NCI-H128 (cell line): ENCODE measurements around the gene MAB21L4.

ENCODE experiments used
- DNase-seq: peaks from one replicate; lab custom pipeline; 2025; ENCODE audit not compliant: unreplicated experiment; lab: John Stamatoyannopoulos, UW

The MAB21L4 gene

DNA sequence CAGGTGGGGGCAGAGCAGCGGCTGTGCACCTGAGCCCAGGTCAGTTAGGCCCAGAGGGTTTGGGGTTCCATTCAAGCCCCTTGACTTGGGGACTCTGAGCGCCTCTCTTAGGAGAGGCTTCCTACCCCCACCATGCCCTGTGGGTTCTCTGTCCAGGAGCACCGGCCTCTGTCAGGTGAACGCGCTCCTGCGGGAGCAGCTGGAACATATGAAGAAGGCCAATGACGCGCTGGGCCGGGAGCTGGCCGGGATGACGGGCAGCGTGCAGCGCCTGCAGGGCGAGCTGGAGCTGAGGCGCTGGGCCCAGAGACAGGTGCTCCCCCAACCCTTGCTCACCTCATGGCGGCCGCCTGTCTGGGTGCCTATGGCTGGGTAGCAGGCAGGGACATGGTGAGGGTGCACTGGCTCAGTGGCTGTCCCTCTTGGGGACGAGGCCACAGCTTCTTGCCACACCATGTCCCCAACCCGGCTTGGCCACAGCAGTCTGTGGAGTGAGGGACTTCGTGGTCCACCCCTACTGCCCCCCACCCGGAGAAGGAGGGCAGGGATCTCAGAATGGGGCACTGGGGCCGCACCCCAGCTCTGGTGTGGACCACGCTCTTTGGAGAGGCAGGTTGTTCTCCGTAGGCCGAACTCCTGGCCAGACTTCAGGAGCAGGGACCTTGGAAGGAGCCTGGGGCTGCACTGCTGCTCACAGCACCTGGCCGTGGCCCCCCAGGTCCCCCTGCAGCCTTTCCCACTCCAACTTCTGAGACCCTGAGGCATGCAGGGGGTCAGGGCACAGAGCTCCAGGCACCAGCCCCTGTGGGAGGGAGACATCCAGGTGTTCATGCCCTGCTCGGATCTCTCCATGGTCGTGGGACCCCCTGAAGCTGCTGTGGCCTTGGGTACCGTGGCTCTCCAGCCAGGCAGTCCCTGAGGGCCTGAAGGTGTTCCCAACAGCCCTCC is 29.9 kb upstream of the MAB21L4 start:
- no peak for DNase-seq

- no peak for DNase-seq
Measured at GRCh38 chr2:240925191-240925567, 29.2 kb upstream of the MAB21L4 start.

GRCh38 chr2:240922982-240923537 is 27.1 kb upstream of the MAB21L4 start:
- no peak for DNase-seq

- no peak for DNase-seq
Measured at GRCh38 chr2:240922245-240922981, 26.5 kb upstream of the MAB21L4 start.

- DNase-seq, result no peak
Measured at GRCh38 chr2:240921995-240922244, 26.0 kb upstream of the MAB21L4 start.

DNA sequence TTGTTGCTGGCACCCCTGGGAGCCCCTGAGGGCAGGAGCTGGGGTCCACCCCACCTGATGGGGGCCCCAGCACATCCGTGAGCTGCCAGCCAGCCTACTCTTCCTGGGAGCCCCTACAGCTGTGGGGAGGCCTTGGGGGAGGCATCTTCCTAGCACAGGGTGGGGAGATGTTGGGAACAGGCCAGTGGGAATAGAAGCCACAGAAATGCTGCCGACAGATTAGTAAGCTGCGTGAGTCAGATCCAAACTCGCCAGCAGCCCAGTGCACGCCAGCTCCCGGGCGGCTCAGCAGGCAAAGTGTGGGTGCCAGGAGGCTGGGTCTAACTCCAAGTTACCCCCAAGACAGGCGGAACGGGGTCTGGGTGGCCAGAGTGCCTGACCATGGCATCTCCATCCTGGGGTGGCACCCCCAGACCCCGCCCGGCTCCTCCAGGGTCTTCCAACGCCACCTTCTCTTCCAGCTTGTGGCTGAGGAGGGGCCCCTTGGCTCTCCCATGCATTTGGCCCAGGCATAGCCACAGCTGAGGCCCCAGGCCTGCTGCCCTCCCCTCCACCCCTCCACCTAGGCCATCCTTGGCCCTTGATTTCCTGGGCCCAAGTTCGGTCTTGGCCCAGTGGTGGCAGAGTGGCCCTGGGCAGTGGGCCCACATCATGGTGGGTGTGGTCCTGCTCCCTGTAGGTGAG is 25.5 kb upstream of the MAB21L4 start:
- no peak for DNase-seq

- DNase-seq, result no peak
Measured at GRCh38 chr2:240920783-240921231, 24.9 kb upstream of the MAB21L4 start.

DNA sequence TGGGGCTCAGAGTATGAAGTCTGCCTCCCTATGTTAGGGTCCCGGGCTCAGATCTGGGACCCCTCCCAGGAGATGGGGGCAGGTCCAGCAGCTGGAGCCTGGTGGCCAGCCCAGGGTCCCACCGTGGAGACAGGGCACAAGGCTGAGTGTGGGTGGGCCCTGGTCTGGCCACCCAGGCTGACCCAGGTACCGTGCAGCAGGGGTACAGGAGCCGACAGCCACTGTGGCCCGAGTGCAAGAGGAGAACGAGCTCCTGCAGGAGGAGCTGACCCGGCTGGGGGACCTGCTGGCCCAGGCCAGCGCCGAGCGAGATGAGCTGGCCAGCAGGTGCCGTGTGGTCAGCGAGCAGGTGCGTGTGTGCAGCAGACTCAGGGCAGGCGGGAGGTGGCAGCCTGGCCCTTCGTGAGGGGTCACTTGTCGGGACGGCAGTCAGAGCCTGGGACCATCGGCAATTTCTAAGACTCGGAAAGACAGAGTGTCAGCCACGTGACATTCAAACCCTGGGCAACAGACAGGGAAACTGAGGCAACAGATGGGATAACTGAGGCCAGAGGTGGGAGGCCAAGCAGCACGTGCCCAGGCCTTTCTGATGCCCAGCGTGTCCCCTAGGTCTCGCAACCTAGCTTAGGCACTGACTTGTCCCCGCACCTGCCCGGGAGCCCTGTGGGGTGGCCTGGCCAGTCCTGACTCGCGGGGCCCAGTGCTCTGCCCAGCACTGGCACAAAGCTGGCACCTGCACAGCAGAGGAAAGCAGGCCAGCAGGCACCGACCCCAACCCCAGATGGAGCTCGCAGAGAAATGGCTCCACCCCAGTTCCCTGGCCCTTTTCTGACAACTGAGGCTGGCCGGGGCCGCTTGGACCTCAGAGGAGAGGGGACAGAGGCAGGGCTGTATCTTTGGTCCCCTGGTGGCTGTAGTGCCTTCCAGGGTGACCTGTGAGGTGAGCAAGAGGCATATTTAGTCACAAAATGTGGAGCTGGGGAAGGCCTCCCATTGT is 24.1 kb upstream of the MAB21L4 start:
- DNase-seq, result no peak

- no peak for DNase-seq
Measured at GRCh38 chr2:240919161-240919781, 23.3 kb upstream of the MAB21L4 start.

GRCh38 chr2:240918258-240919091 is 22.5 kb upstream of the MAB21L4 start:
- no peak for DNase-seq

GRCh38 chr2:240917684-240918257 is 21.8 kb upstream of the MAB21L4 start:
- no peak for DNase-seq

DNA sequence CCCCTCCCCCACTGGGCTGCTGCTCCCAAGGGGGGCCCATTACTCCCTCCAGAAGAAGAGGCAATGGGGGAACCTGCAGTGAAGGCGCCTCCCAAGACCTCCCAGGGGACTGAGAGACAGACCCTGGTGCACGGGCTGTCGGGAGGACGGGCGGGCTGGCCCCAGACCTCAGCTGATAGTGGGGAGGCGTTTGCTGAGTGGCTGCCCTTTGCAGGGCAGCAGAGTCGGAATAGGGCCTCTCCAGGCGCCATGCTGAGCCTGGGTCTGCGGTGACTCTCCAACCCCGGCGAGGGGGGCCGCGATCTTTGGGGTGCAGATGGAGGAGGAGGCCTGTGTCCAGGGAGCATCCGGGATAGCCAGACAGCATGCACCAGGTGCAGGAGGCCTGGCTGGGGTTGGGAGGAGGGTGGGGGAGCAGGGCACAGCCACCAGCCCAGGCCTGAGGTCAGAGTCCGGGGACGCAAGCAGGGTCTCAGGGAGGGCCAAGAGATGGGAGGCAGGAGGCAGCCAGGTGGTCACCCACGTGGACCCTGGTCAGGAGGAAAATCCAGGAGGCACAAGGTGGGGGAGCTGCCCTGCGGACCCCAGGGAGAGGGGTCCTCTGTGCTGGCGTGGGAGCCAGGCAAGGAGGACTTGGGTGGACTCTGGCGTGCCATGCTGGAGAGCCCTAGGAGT is 21.2 kb upstream of the MAB21L4 start:
- no peak for DNase-seq

DNA sequence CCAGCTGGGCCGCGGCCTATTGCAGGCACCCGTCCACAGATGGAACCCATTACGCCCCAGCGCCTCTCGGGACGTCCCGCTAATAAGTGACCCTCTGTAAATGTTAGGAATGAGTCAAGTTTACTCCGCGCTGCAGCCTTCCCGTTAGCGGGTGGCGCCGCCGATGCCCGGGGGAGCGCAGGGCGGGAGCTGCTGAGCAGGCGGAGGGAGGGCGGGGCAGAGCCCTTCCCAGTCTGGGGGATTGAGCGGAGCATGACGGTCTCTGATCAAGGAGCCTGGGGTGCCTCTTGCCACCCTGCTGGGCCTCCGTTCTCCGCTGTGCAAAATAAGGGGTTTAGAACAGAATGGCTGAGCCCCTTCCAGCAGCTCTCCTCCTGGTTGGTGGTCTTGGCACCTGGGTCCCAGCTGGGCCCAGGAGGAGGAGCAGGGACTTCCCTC is 20.6 kb upstream of the MAB21L4 start:
- DNase-seq, result no peak

DNA sequence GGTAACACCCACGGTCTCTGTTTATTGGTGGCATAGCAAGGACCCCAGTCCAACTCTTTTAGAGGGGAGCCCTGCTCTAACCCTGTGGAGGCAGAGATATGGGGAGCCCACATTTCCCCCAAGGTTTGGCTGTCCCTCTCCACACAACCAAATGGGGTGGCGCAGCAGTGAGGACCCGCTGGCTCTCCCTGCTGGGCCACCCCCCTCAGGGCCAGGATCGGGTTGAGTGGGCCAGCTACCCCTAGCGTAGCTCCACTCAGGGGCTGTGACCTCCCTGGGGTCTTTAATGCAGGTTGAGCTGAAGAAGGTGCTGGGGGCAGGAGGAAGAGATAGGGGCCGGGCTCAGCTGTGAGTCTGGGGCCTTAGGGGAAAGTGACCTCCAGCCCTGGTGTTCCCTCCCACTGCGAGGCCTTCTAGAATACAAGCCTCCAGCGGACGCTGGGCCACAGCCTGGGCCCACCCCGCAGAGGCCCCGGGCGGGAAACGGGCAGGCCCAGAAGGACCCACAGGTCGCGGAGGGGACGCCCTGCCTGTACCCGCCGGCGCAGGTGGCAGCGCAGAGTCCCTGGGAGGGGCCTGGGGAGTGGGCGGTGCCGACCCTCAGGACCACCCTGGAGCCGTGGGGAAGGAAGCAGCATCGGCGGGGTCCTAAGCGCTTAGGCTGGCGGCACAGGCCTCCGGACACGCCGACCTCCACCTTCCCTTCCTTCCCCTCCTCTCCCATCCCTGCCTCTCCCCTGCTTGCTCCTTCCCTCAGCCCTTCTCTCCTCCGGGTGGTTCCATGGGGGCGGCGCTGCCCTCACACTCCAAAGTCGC is 19.8 kb upstream of the MAB21L4 start:
- DNase-seq, result no peak

GRCh38 chr2:240914645-240915525 is 18.9 kb upstream of the MAB21L4 start:
- no peak for DNase-seq
